Endodermal cell (in vitro differentiated cells): ENCODE results near the gene LOXL3. TPM values are rescaled to one million over a fixed set of nuclear protein-coding genes. Genes with fewer than 3 reads are reported as not detected.

Experiments used
- DNase-seq: peaks from one replicate; pipeline ENCODE4 v3.0.0-alpha.2; 2017
- H3K27ac ChIP-seq: 2 replicates; pipeline ENCODE4 v1.5.1; 2013; ENCODE audit warnings: mild to moderate bottlenecking, low read depth, low read length, moderate library complexity
- H3K27me3 ChIP-seq: 2 replicates; pipeline ENCODE4 v1.6.1; 2013; ENCODE audit warnings: mild to moderate bottlenecking, low read length, moderate library complexity; ENCODE audit not compliant: insufficient read depth, control insufficient read depth, poor library complexity, severe bottlenecking
- H3K36me3 ChIP-seq: 2 replicates; pipeline ENCODE4 v1.7.0; 2013; ENCODE audit warnings: mild to moderate bottlenecking, low read length, moderate library complexity; ENCODE audit not compliant: control insufficient read depth, insufficient read depth
- H3K4me1 ChIP-seq: one replicate; pipeline ENCODE4 v1.7.0; 2013; ENCODE audit warnings: low read length; ENCODE audit not compliant: control insufficient read depth, insufficient read depth
- H3K4me3 ChIP-seq: 2 replicates; pipeline ENCODE4 v1.5.1; 2013; ENCODE audit warnings: mild to moderate bottlenecking, low read length, moderate library complexity
- H3K9ac ChIP-seq: 2 replicates; pipeline ENCODE4 v1.6.1; 2013; ENCODE audit warnings: mild to moderate bottlenecking, low read length, moderate library complexity; ENCODE audit not compliant: poor library complexity, severe bottlenecking; ENCODE audit errors: extremely low read depth
- H3K9me3 ChIP-seq: 2 replicates; pipeline ENCODE4 v1.6.1; 2013; ENCODE audit warnings: mild to moderate bottlenecking, low read length, moderate library complexity; ENCODE audit not compliant: control insufficient read depth
- H3K27ac Mint-ChIP-seq: 2 replicates; pipeline ENCODE4 v1.8.0; 2020; ENCODE audit warnings: mixed read lengths
- H3K27me3 Mint-ChIP-seq: 2 replicates; pipeline ENCODE4 v1.8.0; 2021; ENCODE audit warnings: mild to moderate bottlenecking, mixed read lengths; ENCODE audit not compliant: insufficient read depth
- H3K36me3 Mint-ChIP-seq: 2 replicates; pipeline ENCODE4 v1.8.0; 2020; ENCODE audit warnings: low read depth, mixed read lengths
- H3K4me1 Mint-ChIP-seq: 2 replicates; pipeline ENCODE4 v1.8.0; 2020; ENCODE audit warnings: mixed read lengths
- H3K4me3 Mint-ChIP-seq: 2 replicates; pipeline ENCODE4 v1.8.0; 2020; ENCODE audit warnings: mild to moderate bottlenecking, moderate library complexity, mixed read lengths
- H3K9me3 Mint-ChIP-seq: 2 replicates; pipeline ENCODE4 v1.8.0; 2020; ENCODE audit warnings: mild to moderate bottlenecking, mixed read lengths
- CTCF ChIP-seq: fragments of 200-600 bp; sonication (generic); conservative IDR thresholded peaks from 2 replicates; pipeline ENCODE4 v1.5.0; 2021; ENCODE audit warnings: antibody characterized with exemption, mild to moderate bottlenecking
- WGBS, 2 experiments: methylation state at CpG; one replicate each; pipeline versions ENCODE4 v1.1.5 to v1.1.7; 2013; ENCODE audit warnings: missing lambda C conversion rate in 2 of 2, mixed read lengths in 1 of 2; ENCODE audit not compliant: insufficient coverage in 1 of 2, insufficient read length in 1 of 2; 5-methylcytosine and 5-hydroxymethylcytosine counted together
- total RNA-seq, 2 donors: library from RNA; stranded (reverse); fragmentation: NEBNext Ultra II Directional in 1 of 2; extraction: Animal tissue kit (Norgen Biotek cat#: 25700) in 1 of 2; gene quantifications; 2 replicates in 1 of 2; 3 replicates in 1 of 2; pipeline ENCODE4 v1.2.1, GENCODE V29; 2021

LOXL3 gene
- total RNA-seq, 2 donors from 2014 or later, result 5.4 to 7.6 TPM

- H3K27ac Mint-ChIP-seq, result no peak overlapping the region
- no peak overlapping the region for H3K4me3 Mint-ChIP-seq
- H3K9ac ChIP-seq, result no peak overlapping the region
- H3K27ac ChIP-seq, result no peak overlapping the region
- H3K9me3 Mint-ChIP-seq, result peaks cover 2% of the 10 kb centered on the region
- H3K4me1 Mint-ChIP-seq, result peaks cover 25% of the 10 kb centered on the region
- H3K4me1 ChIP-seq, result peaks cover 6% of the 10 kb centered on the region
- 70 to 78% methylated on average over 11 of the region's 11 CpGs for WGBS, 2 experiments
- peaks cover 1% of the 10 kb centered on the region for H3K9me3 ChIP-seq
- peaks cover 75% of the 10 kb centered on the region for H3K27me3 Mint-ChIP-seq
- peaks cover 5% of the 10 kb centered on the region for H3K36me3 Mint-ChIP-seq
- peaks cover 68% of the 10 kb centered on the region for H3K27me3 ChIP-seq
- H3K36me3 ChIP-seq, result no peaks in the 10 kb centered on the region
- no peak for TF ChIP-seq CTCF
- H3K4me3 ChIP-seq, result no peak overlapping the region
- no peak for DNase-seq
Observed at GRCh38 chr2:74511104-74511989, 42.4 kb downstream of the LOXL3 start.

GRCh38 chr2:74510272-74510671 lies 43.5 kb downstream of the LOXL3 start:
- WGBS, 2 experiments, result 78 to 87% methylated on average over 4 of the region's 4 CpGs
- peaks cover 6% of the 10 kb centered on the region for H3K4me1 ChIP-seq
- Mint-ChIP-seq H3K4me1 (peaks cover 25% of the 10 kb centered on the region), H3K27ac (no peak overlapping the region), H3K36me3 (peaks cover 12% of the 10 kb centered on the region), H3K9me3 (no peaks in the 10 kb centered on the region), H3K27me3 (peaks cover 65% of the 10 kb centered on the region), H3K4me3 (no peak overlapping the region)
- peaks cover 9% of the 10 kb centered on the region for H3K36me3 ChIP-seq
- peaks cover 64% of the 10 kb centered on the region for H3K27me3 ChIP-seq
- no peak overlapping the region for H3K4me3 ChIP-seq
- no peak for TF ChIP-seq CTCF
- no peak overlapping the region for H3K27ac ChIP-seq
- H3K9ac ChIP-seq, result no peak overlapping the region
- H3K9me3 ChIP-seq, result no peaks in the 10 kb centered on the region
- no peak for DNase-seq

GRCh38 chr2:74507926-74508520 lies 45.7 kb downstream of the LOXL3 start:
- peaks cover 64% of the 10 kb centered on the region for H3K27me3 ChIP-seq
- H3K4me1 ChIP-seq, result peaks cover 4% of the 10 kb centered on the region
- DNase-seq, result peak; percentile 83
- peaks cover 11% of the 10 kb centered on the region for H3K36me3 ChIP-seq
- TF ChIP-seq CTCF, result no peak
- Mint-ChIP-seq H3K36me3 (peaks cover 22% of the 10 kb centered on the region), H3K4me3 (peak overlapping the region; percentile 96), H3K27me3 (peaks cover 67% of the 10 kb centered on the region), H3K4me1 (peaks cover 27% of the 10 kb centered on the region), H3K27ac (peak overlapping the region; percentile 100), H3K9me3 (no peaks in the 10 kb centered on the region)
- H3K4me3 ChIP-seq, result peak overlapping the region; percentile 88
- WGBS, 2 experiments, result 7 to 11% methylated on average over 21 to 36 of the region's 38 CpGs
- no peak overlapping the region for H3K27ac ChIP-seq
- H3K9ac ChIP-seq, result peak overlapping the region; percentile 80
- H3K9me3 ChIP-seq, result no peaks in the 10 kb centered on the region
